NCI-H2171 treated with DMSO at 0.1 percent for 48 hours (cell line): ENCODE results near the gene CDHR2.
"Not testable (repeated sequence)": the region's sequence is repeated elsewhere in the genome, so short reads cannot be mapped to it uniquely, and the experiment has no call there.

Experiments used
- DNase-seq: peaks from one replicate; lab custom pipeline; 2025; lab: John Stamatoyannopoulos, UW

CDHR2 gene

DNA sequence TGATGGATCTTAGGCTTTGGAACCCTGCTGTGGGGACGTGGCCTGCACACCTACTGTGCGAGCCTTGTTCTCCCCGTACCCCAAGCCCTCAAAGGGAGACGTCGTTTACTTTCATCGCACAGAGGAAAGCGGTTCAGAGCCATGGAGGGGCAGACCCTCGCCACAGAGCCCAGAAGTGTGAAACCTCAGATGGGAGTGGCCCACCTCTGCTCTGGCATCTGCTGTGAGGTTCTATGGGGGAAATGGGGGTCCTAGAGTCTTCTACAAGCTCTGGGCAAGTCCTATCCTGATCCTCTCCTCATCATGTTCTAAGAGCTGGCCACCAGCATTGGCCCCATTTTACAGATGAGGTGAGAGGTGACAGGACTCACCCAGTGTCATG lies 8.2 kb upstream of the CDHR2 start:
- no peak for DNase-seq

DNA sequence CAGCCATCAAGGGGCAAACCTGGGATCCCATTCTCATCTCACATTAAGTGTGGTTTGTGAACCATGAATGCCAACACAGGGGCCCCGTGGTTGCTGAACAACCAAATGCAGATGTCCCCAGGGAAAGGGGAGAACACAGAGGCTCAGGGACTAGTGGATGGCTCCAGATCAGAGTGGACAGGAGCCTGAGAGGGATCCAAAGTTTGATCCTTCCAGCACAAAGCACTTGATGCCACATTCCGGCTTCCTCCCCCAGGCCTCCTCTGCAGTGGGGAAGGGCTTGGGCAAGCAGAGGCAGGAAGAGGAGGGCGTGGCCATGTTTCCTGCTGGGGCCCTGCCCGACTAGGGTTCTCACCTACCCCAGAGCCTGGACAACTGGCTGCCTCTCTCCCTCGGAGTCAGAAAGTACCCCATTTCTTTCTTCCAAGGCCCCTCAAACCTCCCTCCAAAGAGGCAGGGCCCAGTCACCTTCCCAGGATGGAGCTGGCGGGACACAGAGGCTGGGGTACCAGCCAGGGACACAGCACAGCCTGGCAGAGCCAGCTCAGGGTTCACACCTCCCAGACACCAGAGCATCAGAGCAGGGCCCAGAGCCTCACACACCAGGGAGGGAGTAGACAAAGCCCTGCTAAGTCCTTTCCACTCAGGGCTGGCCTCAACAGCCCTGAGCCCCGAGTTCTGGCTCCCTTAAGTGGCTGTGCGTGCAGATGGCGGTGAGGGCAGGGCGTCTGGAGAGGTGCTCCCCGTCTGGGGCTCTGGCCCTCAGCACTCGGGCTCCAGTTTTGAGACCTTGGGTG lies 7.6 kb upstream of the CDHR2 start:
- peak; percentile 5 for DNase-seq

DNA sequence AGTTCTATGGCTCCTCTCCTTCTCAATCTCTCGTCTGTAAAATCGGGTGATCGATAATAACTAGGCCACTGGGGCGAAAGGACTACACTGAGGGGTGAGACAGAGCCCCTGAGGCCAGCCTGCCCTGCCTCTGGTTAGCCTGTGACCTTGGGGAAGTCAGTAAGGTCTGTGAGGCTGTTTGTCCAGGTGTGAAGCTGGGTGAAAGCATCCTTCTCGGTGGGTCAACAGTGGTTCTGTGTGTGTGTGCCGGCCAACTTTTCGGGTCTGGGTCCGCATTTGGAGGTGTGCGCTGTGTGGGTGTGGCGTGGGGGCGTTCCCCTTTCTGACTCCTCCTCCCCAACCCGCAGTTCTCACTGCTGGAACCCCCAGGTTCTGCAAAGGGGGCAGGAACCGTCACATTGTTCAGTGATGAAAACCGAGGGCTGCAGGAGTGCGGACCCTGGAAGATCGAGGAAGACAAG lies 7.0 kb upstream of the CDHR2 start:
- DNase-seq: no peak

DNA sequence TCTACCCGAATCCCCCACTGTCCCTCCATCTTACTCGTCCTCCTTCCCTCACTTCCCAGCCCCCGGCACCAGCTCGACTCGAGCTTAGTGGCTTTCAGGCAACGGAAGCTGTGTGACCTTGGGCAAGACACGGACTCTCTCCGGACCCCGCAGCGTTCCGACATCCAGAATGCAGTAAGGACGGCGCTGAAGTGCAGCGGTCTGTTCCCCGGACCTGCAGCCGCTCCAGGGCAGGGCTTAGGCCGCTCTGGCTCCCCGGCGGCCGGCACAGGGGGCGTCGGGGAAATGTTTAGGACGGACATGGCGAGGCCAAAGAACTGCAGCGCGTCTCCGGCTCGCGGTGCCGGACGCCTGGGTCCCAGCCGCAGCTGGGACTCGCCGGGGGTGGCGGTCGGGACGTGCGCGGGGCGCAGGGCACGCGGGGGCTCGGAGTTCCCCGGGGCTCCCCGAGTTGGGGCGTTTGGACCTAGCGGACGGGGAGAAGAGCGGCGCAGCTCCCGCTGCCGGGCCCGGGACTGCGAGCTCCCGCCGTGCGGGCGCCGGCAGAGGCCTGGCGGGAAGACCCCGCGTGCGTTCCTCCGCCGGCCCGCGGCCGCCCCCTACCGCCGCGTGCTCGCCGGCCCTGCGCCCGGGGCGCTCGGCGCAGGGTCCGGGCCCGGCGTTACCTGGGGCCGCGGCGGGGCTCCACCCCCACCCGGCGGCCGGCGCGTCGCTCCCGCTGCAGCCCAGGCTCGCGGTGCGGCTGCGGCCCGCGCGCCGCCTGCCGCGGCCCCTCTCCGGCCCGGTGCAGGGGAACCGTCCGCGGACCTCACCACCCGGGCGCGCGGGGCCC lies 6.3 kb upstream of the CDHR2 start:
- peak; percentile 2 for DNase-seq

DNA sequence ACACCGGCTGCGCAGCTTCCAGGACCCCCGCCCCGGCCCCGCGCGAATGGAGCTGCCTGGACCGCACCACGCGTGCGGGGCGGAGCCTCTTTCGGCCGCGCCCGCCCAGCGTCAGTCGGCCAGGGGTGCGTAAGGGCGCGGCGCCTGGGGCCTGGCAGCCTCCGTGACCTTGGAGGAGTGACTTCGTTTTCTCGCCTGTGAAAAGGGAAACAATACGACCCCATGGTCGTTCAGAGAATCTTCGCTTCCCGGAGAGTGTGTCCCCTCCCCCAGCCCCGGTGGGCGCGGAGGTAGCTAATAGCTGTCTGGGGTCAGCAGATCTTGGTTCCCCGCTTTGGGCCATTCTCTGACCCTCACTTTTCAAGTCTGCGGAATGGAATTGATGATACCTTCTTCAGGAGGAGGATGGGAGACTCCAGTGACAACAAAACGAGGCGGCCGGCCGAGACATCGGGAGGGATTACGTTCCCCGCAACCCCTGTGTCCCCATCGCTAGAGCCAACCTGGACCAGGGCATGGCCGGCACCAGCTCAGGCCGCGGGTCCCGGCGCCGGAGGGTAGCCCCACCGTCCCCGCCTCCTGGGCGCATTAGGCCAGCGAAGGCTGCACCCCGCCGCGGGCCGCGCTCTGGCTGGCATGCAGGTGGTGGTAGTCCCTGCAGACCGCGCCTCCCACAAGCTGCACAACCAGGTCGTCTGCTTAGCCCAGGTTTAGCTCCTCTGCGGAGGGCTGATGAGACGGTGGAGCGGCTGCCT lies 5.5 kb upstream of the CDHR2 start:
- peak; percentile 52 for DNase-seq

DNA sequence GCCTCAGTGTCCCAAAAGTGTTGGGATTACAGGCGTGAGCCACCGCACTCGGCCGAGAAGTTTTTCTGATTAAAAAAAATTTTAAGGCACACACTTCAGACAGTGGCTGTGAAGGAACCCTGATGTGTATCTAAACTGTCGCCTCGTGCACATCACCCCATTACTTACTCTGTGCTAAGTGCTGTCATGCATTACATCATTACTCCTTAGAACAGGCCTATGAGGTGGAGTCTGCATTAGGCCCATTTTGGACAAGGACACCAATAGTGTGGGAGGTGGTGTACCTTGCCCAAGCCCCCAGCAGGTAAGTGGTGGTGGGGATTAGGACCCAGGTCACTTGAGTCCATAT lies 3.8 kb upstream of the CDHR2 start:
- DNase-seq: no peak

DNA sequence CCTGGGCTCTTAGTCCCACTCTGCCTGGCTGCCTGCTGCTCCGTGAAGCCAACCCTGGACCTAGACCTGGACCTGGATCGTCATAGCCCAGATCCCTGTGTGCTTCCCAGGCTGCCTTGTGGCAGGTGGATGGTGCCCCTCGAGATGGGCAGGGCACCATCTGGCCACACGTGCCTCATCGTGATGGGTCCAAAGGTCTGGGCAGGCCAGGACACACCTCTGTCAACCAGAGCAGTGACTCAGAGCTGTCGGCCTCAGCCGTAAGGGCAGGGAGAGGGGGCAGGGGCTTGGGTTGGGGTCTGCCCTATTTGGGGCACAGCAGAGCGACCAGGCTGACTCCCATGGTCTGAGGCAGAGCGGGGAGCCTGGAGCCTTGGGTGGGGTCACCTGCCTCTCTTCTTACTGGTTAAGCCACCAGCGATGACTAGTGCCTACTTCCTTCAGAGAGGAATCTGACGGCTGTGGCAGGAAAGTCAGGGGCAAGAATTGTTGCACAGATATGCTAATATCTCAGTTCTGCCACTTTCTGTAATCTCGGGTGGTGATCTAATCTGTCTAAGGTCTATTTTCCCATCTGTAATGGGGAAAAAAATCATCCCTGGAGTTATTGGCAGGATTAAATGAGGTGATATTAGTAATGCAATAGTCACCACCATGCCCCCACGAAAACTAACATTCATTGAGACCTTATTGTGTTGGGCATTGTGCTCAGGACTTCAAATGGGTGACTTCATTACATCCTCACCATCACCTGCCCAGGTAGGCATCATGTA lies 3.2 kb upstream of the CDHR2 start:
- DNase-seq: no peak

DNA sequence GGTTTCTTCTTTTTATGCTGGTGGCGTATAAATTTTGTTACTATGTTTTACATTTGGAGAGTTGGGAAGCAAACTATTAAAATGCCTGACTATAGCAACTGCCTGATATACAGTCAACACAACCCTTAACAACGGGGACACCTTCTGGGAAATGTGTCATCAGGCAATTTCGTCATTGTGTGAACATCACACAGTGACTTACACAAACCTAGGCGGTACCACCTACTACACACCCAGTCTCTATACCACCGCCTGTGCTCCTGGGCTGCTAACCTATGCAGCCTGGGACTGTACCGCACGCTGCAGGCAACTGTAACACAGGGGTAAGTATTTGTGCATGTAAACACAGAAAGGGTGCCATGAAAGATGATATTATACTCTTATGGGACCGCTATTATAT lies 1.3 kb upstream of the CDHR2 start:
- DNase-seq: no peak

DNA sequence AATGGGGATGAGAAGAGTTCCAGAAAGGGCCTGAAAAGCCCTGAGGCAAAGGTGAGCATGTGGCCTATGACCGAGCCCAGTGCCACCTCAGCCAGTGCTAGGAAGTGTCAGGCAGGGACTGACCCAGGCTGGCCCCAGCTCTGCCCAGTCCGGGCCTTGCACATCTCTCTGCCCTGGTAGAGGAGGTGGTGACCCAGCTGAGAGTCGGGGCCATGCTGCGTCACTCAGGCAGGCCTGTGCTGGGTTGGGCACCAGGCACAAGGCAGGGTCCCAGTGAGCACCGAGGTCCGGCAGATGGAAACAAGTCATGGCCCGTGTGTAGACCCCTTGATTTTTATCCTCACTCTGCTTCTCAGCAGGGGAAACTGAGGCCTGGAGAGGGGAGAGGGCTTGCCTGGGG lies 729 bp downstream of the CDHR2 start:
- no peak for DNase-seq

DNA sequence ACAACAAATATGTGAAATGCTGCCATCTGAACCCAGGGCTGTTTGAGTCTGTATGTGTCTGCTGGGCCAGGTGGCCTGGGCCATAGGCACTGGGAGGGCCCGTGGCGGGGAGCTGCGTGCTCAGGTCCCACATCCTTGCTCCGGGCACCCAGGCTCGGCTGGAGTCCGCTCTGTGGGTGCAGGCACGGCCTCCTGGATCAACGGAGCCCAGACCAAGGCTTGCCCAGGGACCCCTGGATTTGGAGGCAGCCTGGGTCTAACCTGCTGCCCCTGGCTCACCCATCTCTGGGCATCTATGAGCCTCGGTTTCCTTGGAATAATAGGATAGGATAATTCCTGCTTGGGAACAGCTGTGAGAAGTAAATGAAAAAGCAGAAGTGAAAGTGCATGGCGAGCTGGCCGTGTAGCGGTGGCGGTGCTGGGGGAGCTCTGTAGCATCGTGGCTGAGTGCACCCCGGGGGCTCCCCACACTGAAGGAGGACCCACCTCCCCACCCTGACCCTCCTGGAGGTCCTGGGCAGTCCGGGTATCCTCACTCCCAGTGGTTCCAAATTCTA lies 1.2 kb downstream of the CDHR2 start:
- DNase-seq: no peak

DNA sequence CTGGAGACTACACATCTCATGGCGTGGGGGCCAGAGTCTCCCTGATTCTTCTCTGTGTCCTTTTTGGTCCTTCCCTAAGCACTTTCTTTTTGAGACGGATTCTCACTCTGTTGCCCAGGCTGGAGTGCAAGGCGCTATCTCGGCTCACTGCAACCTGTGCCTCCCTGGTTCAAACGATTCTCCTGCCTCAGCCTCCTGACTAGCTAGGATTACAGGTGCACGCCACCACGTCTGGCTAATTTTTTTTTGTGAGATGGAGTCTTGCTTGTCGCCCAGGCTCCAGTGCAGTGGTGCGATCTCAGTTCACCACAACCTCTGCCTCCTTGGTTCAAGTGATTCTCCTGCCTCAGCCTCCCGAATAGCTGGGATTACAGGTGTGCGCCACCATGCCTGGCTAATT lies 1.8 kb downstream of the CDHR2 start:
- not testable (repeated sequence) for DNase-seq

DNA sequence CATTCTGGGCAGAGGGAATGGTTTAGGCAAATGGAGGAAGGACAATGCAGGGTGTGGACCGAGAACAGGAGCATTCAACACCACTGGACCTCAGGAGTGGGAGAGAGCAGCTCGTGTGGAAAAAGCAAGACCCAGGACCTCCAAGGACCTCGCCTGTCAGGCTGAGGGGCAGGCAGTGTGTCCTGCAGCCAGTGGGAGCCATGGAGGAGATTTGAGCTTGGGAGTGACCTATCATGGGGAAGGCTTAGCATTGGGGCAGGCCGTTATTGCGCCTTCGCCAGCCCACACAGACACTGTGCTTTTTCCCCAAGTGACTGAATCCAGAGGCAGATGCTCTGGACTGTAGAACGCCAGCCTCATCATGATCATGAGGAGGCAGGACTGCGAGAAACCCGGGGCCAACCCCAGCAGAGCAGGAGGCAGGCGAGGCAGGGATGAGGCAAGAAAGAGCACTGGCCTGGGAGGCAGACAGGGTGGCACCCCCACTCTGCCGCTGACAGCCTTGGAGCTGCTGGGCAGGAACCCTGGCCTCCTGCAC lies 3.3 kb downstream of the CDHR2 start:
- no peak for DNase-seq

DNA sequence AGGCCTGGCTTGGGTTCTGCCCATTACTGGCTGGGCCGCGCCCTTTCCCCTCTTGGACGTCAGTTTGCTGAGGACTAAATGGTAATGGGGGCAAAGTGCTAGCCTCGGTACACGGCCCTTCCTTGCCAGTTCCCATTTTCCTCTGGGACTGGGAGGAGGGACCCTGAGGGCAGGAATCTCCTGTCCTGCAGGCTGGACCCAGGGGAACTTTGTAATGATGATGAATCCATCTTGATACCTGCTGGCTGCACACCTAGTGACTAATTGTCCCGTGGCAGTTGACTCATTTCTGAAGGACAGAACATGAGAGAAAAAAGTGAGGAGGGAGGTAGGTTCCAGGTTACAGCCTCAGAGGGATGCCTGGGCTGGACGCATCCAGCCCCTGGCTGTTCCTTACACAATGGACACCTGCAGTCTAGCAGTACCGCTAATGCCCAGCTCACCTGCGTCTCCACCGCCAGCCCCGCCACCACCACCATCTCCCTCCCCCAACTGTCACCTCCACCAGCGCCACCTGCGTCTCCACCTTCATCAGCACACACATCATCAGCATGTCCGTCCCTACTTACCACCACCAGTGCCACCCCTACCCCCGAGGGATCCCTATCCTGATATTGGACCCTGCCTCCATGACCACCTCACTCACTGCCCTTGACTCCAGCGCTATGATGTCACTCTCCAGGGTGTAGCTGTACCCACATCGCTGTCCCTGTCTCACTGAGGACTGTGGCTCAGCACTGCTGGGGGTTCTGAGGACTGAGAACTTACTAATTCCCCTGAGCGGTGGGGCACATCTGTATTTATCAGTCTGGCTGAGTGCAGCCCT lies 4.3 kb downstream of the CDHR2 start:
- DNase-seq: no peak

DNA sequence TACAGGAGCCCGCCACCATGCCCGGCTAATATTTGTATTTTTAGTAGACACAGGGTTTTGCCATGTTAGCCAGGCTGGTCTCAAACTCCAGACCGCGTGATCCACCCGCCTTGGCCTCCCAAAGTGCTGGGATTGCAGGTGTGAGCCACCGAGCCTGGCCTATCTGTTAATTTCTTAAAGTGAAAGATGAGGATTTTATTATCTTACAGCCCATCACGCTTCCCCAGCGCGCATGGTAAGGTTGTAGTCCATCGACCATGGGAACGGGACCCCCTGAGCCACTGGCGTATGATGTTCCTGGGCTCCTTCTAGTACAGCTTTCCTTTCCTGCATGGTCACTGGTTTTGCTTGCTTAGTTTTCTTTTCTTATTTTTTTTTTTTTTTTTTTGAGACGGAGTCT lies 8.7 kb downstream of the CDHR2 start:
- no peak for DNase-seq

DNA sequence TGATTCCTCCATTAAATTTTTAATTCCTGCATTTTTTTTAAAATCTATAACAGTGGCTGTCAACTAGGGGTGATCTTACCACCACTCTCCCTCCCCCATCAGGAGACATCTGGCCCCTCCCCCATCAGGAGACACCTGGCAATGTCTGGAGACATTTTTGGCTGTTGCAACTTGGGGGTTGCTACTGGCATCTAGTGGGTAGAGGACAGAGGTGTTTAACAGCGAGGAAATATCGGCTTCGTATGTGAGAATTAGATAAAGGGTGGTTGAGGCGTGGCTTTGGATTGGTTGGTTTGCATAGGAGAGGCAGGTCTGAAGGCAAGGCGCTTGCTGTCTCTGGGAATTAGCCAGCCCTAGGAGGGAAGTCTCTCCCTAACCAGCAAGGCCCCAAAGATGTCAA lies 10.5 kb downstream of the CDHR2 start:
- no peak for DNase-seq

DNA sequence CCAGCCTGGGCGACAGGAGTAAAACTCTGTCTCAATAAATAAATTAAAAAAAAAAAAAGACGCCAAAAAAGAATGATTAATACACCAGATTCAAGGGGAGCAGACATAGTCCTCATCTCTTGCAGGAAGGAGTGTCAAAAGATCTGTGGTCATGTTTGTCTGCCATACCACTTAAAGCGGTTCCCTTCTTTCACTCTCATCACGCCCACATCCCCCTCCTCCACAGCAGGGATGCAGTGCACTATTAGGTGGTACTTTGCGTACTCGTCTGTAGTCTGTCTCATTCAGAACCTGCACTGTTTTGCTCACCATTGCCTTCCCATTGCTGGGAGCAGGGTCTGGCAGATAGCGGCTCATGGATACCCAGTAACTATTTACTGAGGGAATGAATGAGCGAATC lies 11.2 kb downstream of the CDHR2 start:
- no peak for DNase-seq

DNA sequence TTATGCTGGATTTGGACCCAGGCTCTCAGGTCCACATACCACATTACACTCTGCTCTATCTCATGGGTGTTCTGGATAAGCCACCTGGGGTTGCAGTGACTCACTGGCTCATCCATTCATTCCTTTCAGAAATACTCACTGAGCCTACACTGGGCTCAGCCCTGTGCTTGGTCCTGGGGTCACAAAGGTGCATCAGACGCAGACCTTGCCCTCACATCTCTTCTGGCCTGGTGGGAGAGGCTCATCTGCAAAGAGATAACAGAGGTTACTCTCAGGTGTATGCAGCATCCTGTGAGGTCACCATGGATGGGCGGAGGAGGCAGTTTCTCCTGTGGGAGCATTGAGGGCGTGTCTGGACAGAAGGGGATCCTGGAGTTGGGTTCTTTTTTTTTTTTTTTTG lies 12.1 kb downstream of the CDHR2 start:
- DNase-seq: no peak

DNA sequence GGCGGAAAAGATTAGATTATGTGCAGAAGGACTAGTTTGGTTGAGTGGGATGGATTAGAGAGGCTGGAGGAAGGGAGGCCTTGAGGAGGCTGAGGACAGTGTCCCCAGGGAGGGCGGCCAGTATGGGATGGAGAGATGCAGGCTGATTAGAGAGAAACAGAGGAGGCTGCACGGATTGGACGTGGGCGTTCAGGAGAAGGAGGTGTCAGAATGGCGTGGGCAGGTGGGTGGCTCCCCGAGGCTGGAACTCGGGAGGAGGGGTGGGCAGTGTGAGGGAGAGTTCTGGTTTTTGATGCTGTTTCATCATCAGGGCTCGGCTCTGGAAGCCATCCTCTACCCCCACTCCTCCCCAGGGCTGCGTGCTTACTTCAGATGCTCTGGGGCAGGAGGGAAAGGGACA lies 13.0 kb downstream of the CDHR2 start:
- no peak for DNase-seq

DNA sequence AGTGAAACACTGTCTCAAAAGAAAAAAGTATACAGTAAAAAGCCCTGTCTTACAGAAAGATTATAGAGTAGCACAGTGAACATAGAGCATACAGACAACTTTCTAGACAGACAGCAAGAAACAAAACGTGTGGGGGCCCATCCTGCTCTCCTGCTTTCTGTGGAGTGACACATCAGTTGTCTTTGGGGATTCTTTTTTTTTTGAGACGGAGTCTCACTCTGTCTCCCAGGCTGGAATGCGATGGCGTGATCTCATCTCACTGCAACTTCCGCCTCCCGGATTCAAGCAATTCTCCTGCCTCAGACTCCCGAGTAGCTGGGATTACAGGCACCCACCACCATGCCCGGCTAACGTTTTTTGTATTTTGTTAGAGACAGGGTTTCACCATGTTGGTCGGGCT lies 14.9 kb downstream of the CDHR2 start:
- DNase-seq: no peak

DNA sequence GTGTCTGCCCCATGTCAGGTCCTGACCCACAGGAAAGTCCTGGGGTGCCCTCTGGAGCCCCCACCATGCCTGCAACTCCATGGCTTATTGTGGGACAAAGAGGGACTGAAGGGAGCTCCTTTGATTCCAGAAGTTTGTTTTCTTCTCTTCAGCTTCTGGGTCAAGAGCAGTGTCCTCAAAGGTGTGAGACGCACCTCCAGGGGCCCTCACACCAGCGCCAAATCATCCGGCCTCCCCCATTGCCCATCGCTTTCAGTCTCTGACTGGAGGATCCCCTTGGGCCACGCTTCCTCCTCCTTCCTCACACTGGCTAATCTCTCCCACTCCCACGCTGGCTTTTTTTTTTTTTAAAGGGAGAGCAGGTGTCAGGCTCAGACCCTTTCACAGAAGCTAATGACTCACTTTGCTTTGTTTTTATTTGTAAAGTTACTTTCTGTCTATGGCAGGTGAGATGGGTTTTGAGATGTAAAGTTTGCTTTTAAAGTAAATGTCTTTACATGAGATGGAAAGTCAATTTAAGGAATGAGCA lies 16.7 kb downstream of the CDHR2 start:
- DNase-seq: no peak
